Neural crest cell (in vitro differentiated cells): ENCODE data around the gene WNT5B. TPM values are rescaled to one million over a fixed set of nuclear protein-coding genes. Genes with fewer than 3 reads are reported as not detected.

Source experiments
- DNase-seq: peaks from one replicate; pipeline ENCODE4 v3.0.0; 2021; ENCODE audit warnings: low read depth, mixed read lengths, low spot score
- H3K27ac Mint-ChIP-seq: one replicate; pipeline ENCODE4 v1.8.0; 2021; ENCODE audit warnings: mild to moderate bottlenecking, mixed read lengths; ENCODE audit not compliant: unreplicated experiment
- H3K27me3 Mint-ChIP-seq: 2 replicates; pipeline ENCODE4 v1.8.0; 2021; ENCODE audit warnings: low read depth, mild to moderate bottlenecking, mixed read lengths
- H3K36me3 Mint-ChIP-seq: 2 replicates; pipeline ENCODE4 v1.8.0; 2021; ENCODE audit warnings: low read depth, mild to moderate bottlenecking, mixed read lengths
- H3K4me1 Mint-ChIP-seq: 2 replicates; pipeline ENCODE4 v1.8.0; 2021; ENCODE audit warnings: mixed read lengths
- H3K4me3 Mint-ChIP-seq: one replicate; pipeline ENCODE4 v1.8.0; 2021; ENCODE audit warnings: mild to moderate bottlenecking, mixed read lengths
- H3K9me3 Mint-ChIP-seq: 2 replicates; pipeline ENCODE4 v1.8.0; 2021; ENCODE audit warnings: mixed read lengths
- CTCF ChIP-seq: fragments of 200-600 bp; sonication (generic); conservative IDR thresholded peaks from 2 replicates; pipeline ENCODE4 v1.5.0; 2021; ENCODE audit warnings: antibody characterized with exemption, mild to moderate bottlenecking
- total RNA-seq: library from RNA; stranded (reverse); gene quantifications from 2 replicates; pipeline ENCODE4 v1.2.1, GENCODE V29; 2021

WNT5B gene
- total RNA-seq, 1 donor from 2014 or later, result 14.2 TPM

- Mint-ChIP-seq H3K36me3 (no peaks in the 10 kb centered on the region), H3K27me3 (peaks cover 14% of the 10 kb centered on the region)
These were observed 20.9 kb upstream of the WNT5B start for GRCh38 chr12:1607940-1608712.

GRCh38 chr12:1608713-1609119, 20.3 kb upstream of the WNT5B start:
- Mint-ChIP-seq H3K36me3 (no peaks in the 10 kb centered on the region), H3K27me3 (peaks cover 14% of the 10 kb centered on the region), H3K27ac (no peak overlapping the region), H3K4me1 (peaks cover 40% of the 10 kb centered on the region), H3K9me3 (no peaks in the 10 kb centered on the region), H3K4me3 (no peak overlapping the region)
- no peak for DNase-seq
- no peak for TF ChIP-seq CTCF

More at GRCh38 chr12:1607940-1608712, 20.9 kb upstream of the WNT5B start:
- H3K27ac Mint-ChIP-seq, result no peak overlapping the region
- H3K4me3 Mint-ChIP-seq, result no peak overlapping the region
- no peak for DNase-seq
- H3K9me3 Mint-ChIP-seq, result no peaks in the 10 kb centered on the region
- no peak for TF ChIP-seq CTCF
- peaks cover 44% of the 10 kb centered on the region for H3K4me1 Mint-ChIP-seq

- no peak overlapping the region for H3K4me3 Mint-ChIP-seq
- no peaks in the 10 kb centered on the region for H3K9me3 Mint-ChIP-seq
- peaks cover 10% of the 10 kb centered on the region for H3K27me3 Mint-ChIP-seq
- TF ChIP-seq CTCF, result no peak
- no peaks in the 10 kb centered on the region for H3K36me3 Mint-ChIP-seq
- no peak for DNase-seq
- peaks cover 32% of the 10 kb centered on the region for H3K4me1 Mint-ChIP-seq
- no peak overlapping the region for H3K27ac Mint-ChIP-seq
These were observed 18.9 kb upstream of the WNT5B start for GRCh38 chr12:1610072-1610643.

- Mint-ChIP-seq H3K36me3 (no peaks in the 10 kb centered on the region), H3K27me3 (no peaks in the 10 kb centered on the region), H3K9me3 (no peaks in the 10 kb centered on the region), H3K4me3 (peak overlapping the region; percentile 53), H3K27ac (no peak overlapping the region), H3K4me1 (peaks cover 22% of the 10 kb centered on the region)
- no peak for TF ChIP-seq CTCF
- no peak for DNase-seq
These were observed 17.0 kb upstream of the WNT5B start for GRCh38 chr12:1611803-1612572.

GRCh38 chr12:1613860-1614259, 15.2 kb upstream of the WNT5B start:
- Mint-ChIP-seq H3K27me3 (no peaks in the 10 kb centered on the region), H3K9me3 (no peaks in the 10 kb centered on the region), H3K4me3 (no peak overlapping the region), H3K27ac (no peak overlapping the region), H3K4me1 (peaks cover 18% of the 10 kb centered on the region), H3K36me3 (no peaks in the 10 kb centered on the region)
- DNase-seq, result no peak
- TF ChIP-seq CTCF, result no peak
